Myometrial cell (primary cell): ENCODE results near the gene RSPO3. TPM values are rescaled to one million over a fixed set of nuclear protein-coding genes. Genes with fewer than 3 reads are reported as not detected.

Source experiments
- total RNA-seq: library from RNA; depleted of rRNA; stranded (reverse); fragments of >200 nt; gene quantifications from 2 replicates; pipeline ENCODE4 v1.2.3, GENCODE V29; 2015

The RSPO3 gene
- not detected in 2 replicates for total RNA-seq

GRCh38 chr6:127118298-127119101, at the start of gene RSPO3:
Gene RSPO3 (plus strand): TSS chr6:127118671. CDS start chr6:127119193, 522 bp downstream.

Other genes with a start within 250 kb of the RSPO3 start
- gene RNF146, start 148.2 kb downstream of the RSPO3 start, total RNA-seq, result 19.3 and 19.8 TPM in 2 replicates
- gene ECHDC1, start 224.9 kb downstream of the RSPO3 start, total RNA-seq, result 83.3 and 120 TPM in 2 replicates